Trophoblast cell (in vitro differentiated cells and primary cell): Measurements from ENCODE around the gene EPPIN. TPM values are rescaled to one million over a fixed set of nuclear protein-coding genes. Genes with fewer than 3 reads are reported as not detected.
A peak's percentile ranks its signal among the peaks of the same experiment; 100 is the strongest.

Experiments
- DNase-seq, 2 donors: peaks; one replicate each; pipeline ENCODE4 v3.0.0-alpha.2; 2016
- H2AFZ ChIP-seq: 2 replicates; pipeline ENCODE4 v1.6.1; 2013; ENCODE audit warnings: low read length, moderate library complexity, mild to moderate bottlenecking; ENCODE audit not compliant: insufficient read depth, poor library complexity
- H2AK5ac ChIP-seq: 2 replicates; pipeline ENCODE4 v1.6.1; 2013; ENCODE audit warnings: mild to moderate bottlenecking, low read length
- H2BK120ac ChIP-seq: 2 replicates; pipeline ENCODE4 v1.6.1; 2013; ENCODE audit warnings: low read length, mild to moderate bottlenecking, moderate library complexity; ENCODE audit not compliant: insufficient read depth, poor library complexity
- H2BK12ac ChIP-seq: 2 replicates; pipeline ENCODE4 v1.6.1; 2013; ENCODE audit warnings: mild to moderate bottlenecking, low read length, moderate library complexity
- H2BK5ac ChIP-seq: 2 replicates; pipeline ENCODE4 v1.6.1; 2013; ENCODE audit warnings: low read length, low read depth, moderate library complexity, mild to moderate bottlenecking; ENCODE audit not compliant: poor library complexity
- H3K14ac ChIP-seq: 2 replicates; pipeline ENCODE4 v1.6.1; 2013; ENCODE audit warnings: mild to moderate bottlenecking, low read length
- H3K18ac ChIP-seq: 2 replicates; pipeline ENCODE4 v1.6.1; 2013; ENCODE audit warnings: mild to moderate bottlenecking, low read length
- H3K23ac ChIP-seq: 2 replicates; pipeline ENCODE4 v1.6.1; 2013; ENCODE audit warnings: low read length
- H3K27ac ChIP-seq: 2 replicates; pipeline ENCODE4 v1.5.1; 2013; ENCODE audit warnings: low read depth, mild to moderate bottlenecking, inconsistent platforms, low read length, moderate library complexity
- H3K27me3 ChIP-seq: 2 replicates; pipeline ENCODE4 v1.6.1; 2013; ENCODE audit warnings: inconsistent platforms, mild to moderate bottlenecking, low read length, moderate library complexity; ENCODE audit not compliant: insufficient read depth
- H3K36me3 ChIP-seq, 2 experiments: 1 replicate in 1 of 2; 2 replicates in 1 of 2; pipeline ENCODE4 v1.6.1; 2013; ENCODE audit warnings: low read length in 2 of 2, mild to moderate bottlenecking in 2 of 2, moderate library complexity in 1 of 2; ENCODE audit not compliant: insufficient read depth in 2 of 2, control insufficient read depth in 1 of 2
- H3K4ac ChIP-seq: 2 replicates; pipeline ENCODE4 v1.6.1; 2013; ENCODE audit warnings: low read depth, mild to moderate bottlenecking, low read length, moderate library complexity
- H3K4me1 ChIP-seq, 2 experiments: 1 replicate in 1 of 2; 2 replicates in 1 of 2; pipeline ENCODE4 v1.6.1; 2013; ENCODE audit warnings: low read length in 2 of 2, mild to moderate bottlenecking in 2 of 2, moderate library complexity in 1 of 2; ENCODE audit not compliant: insufficient read depth in 2 of 2, control insufficient read depth in 1 of 2
- H3K4me2 ChIP-seq: 2 replicates; pipeline ENCODE4 v1.6.1; 2013; ENCODE audit warnings: inconsistent platforms, mild to moderate bottlenecking, low read length, moderate library complexity
- H3K4me3 ChIP-seq: 2 replicates; pipeline ENCODE4 v1.5.1; 2013; ENCODE audit warnings: mild to moderate bottlenecking, low read depth, low read length, inconsistent platforms
- H3K79me1 ChIP-seq: one replicate; pipeline ENCODE4 v1.6.1; 2013; ENCODE audit warnings: low read length
- H3K79me2 ChIP-seq: 2 replicates; pipeline ENCODE4 v1.6.1; 2013; ENCODE audit warnings: low read length, mild to moderate bottlenecking; ENCODE audit not compliant: control insufficient read depth, insufficient read depth, poor library complexity
- H3K9ac ChIP-seq: 2 replicates; pipeline ENCODE4 v1.6.1; 2013; ENCODE audit warnings: mild to moderate bottlenecking, low read length
- H3K9me3 ChIP-seq: 2 replicates; pipeline ENCODE4 v1.6.1; 2013; ENCODE audit warnings: low read depth, mild to moderate bottlenecking, control low read depth, inconsistent platforms, low read length; ENCODE audit not compliant: insufficient read depth
- H4K12ac ChIP-seq: 2 replicates; pipeline ENCODE4 v1.6.1; 2013; ENCODE audit warnings: low read depth, mild to moderate bottlenecking, low read length, moderate library complexity
- H4K8ac ChIP-seq: 2 replicates; pipeline ENCODE4 v1.6.1; 2013; ENCODE audit warnings: low read depth, mild to moderate bottlenecking, low read length, moderate library complexity
- H4K91ac ChIP-seq: one replicate; pipeline ENCODE4 v1.6.1; 2013; ENCODE audit warnings: low read depth, mild to moderate bottlenecking, low read length, moderate library complexity
- WGBS: extraction: QIAGEN DNeasy Blood & Tissue Kit; methylation state at CpG from one replicate; pipeline ENCODE4 v1.1.7; 2013; ENCODE audit warnings: missing lambda C conversion rate; ENCODE audit not compliant: insufficient read length, insufficient coverage; ENCODE audit errors: extremely low coverage; 5-methylcytosine and 5-hydroxymethylcytosine counted together
- polyA plus RNA-seq: library from polyadenylated mRNA; stranded (reverse); fragments of 200-250 nt; gene quantifications from 2 replicates; pipeline ENCODE4 v1.2.3, GENCODE V29; 2013

The EPPIN gene
- not detected in 2 replicates for polyA plus RNA-seq

DNA sequence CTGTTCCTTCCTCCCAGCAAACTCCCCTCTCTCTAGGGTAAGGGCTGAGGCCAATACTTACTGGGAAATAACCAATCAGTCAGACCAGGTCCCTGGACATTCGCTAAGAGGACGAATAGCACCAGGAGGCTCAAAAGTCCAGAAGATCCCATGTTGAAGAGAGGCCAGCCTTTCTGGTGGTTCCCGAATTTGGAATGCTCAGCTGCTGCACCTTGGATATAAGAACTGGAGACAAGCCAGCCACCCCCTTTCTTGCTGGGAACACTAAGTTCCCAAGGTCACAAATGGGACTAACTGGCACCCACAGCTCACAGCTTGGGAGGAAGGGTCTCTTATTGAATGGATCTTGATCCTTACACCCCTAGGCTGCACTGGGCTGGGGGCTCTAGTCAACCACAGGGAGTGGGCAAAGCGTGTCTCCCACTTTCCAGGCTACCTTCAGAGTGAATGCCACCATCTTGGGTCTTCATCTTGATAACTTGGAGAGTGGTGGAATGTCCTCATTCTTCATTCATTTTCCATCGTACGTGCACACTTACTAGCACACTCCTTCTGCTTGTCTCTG, at the start of gene EPPIN:
Gene EPPIN, minus strand, starts transcription at position 196 of the 565 bp plus-strand sequence. Its CDS starts 44 bp downstream, at position 152.
- Histone ChIP-seq H2BK120ac (no peak within 1 kb of the TSS), H3K9me3 (no peaks in the 10 kb centered on the region), H4K91ac (no peak within 1 kb of the TSS), H3K14ac (no peak within 1 kb of the TSS), H3K4ac (no peak within 1 kb of the TSS), H3K79me2 (no peaks in the 10 kb centered on the region), H3K4me3 (no peak within 1 kb of the TSS), H3K23ac (no peak within 1 kb of the TSS), H3K4me2 (no peak within 1 kb of the TSS), H3K79me1 (no peaks in the 10 kb centered on the region), H3K27ac (no peak within 1 kb of the TSS), H3K4me1 (no peaks in the 10 kb centered on the region), H3K27me3 (no peaks in the 10 kb centered on the region), H2AFZ (no peak within 1 kb of the TSS), H2AK5ac (no peak within 1 kb of the TSS), H3K36me3 (no peaks in the 10 kb centered on the region), H4K12ac (no peak within 1 kb of the TSS), H4K8ac (no peak within 1 kb of the TSS), H2BK12ac (no peak within 1 kb of the TSS), H3K18ac (no peak within 1 kb of the TSS), H2BK5ac (no peak within 1 kb of the TSS), H3K9ac (no peak within 1 kb of the TSS)
- DNase-seq: no peak
- WGBS: no CpG with 5 or more reads among the region's 6 CpGs

- Histone ChIP-seq H3K18ac (no peak overlapping the region), H3K4me2 (no peak overlapping the region), H2BK12ac (no peak overlapping the region), H3K14ac (no peak overlapping the region), H3K9ac (no peak overlapping the region), H2AK5ac (no peak overlapping the region), H3K27ac (no peak overlapping the region), H3K79me2 (no peaks in the 10 kb centered on the region), H3K4me1 (no peaks in the 10 kb centered on the region), H2AFZ (no peak overlapping the region), H3K9me3 (peaks cover 2% of the 10 kb centered on the region), H2BK120ac (no peak overlapping the region), H4K8ac (no peak overlapping the region), H3K36me3 (no peaks in the 10 kb centered on the region), H2BK5ac (no peak overlapping the region), H4K91ac (no peak overlapping the region), H3K23ac (no peak overlapping the region), H4K12ac (no peak overlapping the region), H3K4ac (no peak overlapping the region), H3K27me3 (no peaks in the 10 kb centered on the region), H3K4me3 (no peak overlapping the region), H3K79me1 (no peaks in the 10 kb centered on the region)
- no CpG with 5 or more reads among the region's 1 CpG for WGBS
- no peak for DNase-seq
These were observed 48.0 kb upstream of the EPPIN start for GRCh38 chr20:45595235-45595634.

GRCh38 chr20:45593498-45593897, 46.3 kb upstream of the EPPIN start:
- Histone ChIP-seq H3K9ac (no peak overlapping the region), H2BK120ac (no peak overlapping the region), H3K4me3 (no peak overlapping the region), H3K9me3 (peaks cover 2% of the 10 kb centered on the region), H4K91ac (no peak overlapping the region), H3K79me1 (no peaks in the 10 kb centered on the region), H2BK12ac (no peak overlapping the region), H3K27ac (no peak overlapping the region), H3K27me3 (no peaks in the 10 kb centered on the region), H3K23ac (no peak overlapping the region), H4K8ac (no peak overlapping the region), H3K18ac (no peak overlapping the region), H3K14ac (no peak overlapping the region), H3K4me2 (no peak overlapping the region), H2AFZ (no peak overlapping the region), H2AK5ac (no peak overlapping the region), H2BK5ac (no peak overlapping the region), H3K4me1 (no peaks in the 10 kb centered on the region), H3K4ac (no peak overlapping the region), H4K12ac (no peak overlapping the region), H3K79me2 (no peaks in the 10 kb centered on the region), H3K36me3 (no peaks in the 10 kb centered on the region)
- DNase-seq: no peak
- WGBS: no CpG with 5 or more reads among the region's 1 CpG

DNA sequence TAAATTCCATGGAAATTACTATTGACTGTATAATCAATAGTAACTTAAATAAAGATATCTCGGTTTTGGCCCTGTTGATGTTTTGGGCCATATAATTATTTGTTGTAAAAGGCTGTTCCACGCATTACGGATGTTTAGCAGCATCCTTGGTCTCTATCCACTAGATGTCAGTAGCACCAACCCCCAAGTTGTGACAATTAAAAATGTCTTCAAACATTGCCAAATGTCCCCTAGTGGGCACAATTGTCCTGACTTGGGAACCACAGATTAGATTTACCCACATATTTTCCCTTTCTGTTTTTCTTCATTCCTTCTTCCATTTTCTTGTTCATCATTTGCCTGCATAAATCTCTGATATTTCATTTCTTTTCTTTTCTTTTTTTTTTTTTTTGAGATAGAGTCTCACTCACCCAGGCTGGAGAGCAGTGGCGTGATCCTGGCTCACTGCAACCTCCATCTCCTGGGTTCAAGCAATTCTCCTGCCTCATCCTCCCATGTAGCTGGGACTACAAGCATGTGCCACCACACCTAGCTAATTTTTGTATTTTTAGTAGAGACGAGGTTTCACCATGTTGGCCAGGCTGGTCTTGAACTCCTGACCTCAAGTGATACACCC, 45.5 kb upstream of the EPPIN start:
- H3K27ac ChIP-seq: no peak overlapping the region
- H3K23ac ChIP-seq: no peak overlapping the region
- H2AFZ ChIP-seq: no peak overlapping the region
- no peak overlapping the region for H3K4ac ChIP-seq
- whole genome bisulfite sequencing: no CpG with 5 or more reads among the region's 5 CpGs
- H2BK120ac ChIP-seq: no peak overlapping the region
- no peaks in the 10 kb centered on the region for H3K36me3 ChIP-seq
- no peak overlapping the region for H3K4me2 ChIP-seq
- no peak overlapping the region for H3K4me3 ChIP-seq
- H2BK12ac ChIP-seq: no peak overlapping the region
- H3K9ac ChIP-seq: no peak overlapping the region
- H4K12ac ChIP-seq: no peak overlapping the region
- no peak overlapping the region for H4K91ac ChIP-seq
- H3K79me2 ChIP-seq: no peaks in the 10 kb centered on the region
- no peaks in the 10 kb centered on the region for H3K79me1 ChIP-seq
- peak in 1 of 2 donors; percentile 38 for DNase-seq
- no peak overlapping the region for H3K18ac ChIP-seq
- H2BK5ac ChIP-seq: no peak overlapping the region
- H2AK5ac ChIP-seq: no peak overlapping the region
- no peak overlapping the region for H4K8ac ChIP-seq
- H3K4me1 ChIP-seq: no peaks in the 10 kb centered on the region
- H3K14ac ChIP-seq: no peak overlapping the region
- peaks cover 2% of the 10 kb centered on the region for H3K9me3 ChIP-seq
- H3K27me3 ChIP-seq: no peaks in the 10 kb centered on the region
